ENCODE data around the gene MCCC1. TPM values are rescaled to one million over a fixed set of nuclear protein-coding genes. Genes with fewer than 3 reads are reported as not detected.
A peak's percentile ranks its signal among the peaks of the same experiment; 100 is the strongest.

MCCC1 gene
- 20.4 and 22.3 TPM in 2 replicates for total RNA-seq (2014; rRNA removed; shearing (Covaris generic))
- polyA plus RNA-seq (2016; fragmentation: Nextera tagmentation; extraction: Ambion mirVana), result 17.5 and 21.5 TPM in 2 replicates

DNA sequence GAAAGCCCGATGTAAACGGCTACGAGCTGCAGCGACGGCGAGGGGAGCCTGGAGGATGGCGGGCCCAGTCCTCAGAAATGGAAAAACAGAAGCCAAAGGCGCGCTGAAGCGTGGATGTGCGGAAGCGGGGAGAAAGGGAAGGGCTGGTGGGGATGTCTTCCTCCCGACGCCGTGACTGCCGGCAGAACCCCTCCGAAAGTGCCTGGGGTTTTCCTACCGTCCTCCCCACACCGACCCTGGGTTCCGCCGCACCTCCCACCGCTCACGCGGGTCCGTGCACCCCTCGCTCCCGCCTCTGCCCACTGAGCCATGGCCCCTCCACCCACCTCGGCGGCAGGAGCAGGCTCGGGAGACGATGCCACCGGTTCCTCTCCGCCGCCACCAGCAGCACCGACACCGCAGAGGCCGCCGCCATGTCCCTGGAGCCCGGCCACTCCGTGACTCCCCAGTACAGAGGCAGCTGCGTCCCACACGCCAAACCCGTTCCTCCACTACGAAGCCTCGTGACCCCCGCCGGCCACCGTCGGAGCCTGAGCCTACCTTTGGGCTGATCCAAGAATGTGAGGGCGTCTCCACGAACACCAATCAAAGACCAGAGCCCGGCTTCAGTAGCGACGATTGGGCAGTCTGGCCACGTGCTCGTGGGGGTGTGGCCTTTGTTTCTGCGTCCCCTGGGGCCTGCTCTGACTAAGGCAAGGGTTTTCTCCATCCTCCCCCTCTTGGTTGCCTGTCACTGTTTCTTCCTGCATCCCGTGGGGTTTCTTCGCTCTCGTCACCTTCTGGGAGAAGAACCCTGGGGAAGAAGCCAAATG, at the start of gene MCCC1:
Gene MCCC1 (minus strand): TSS at position 471 of the 812 bp plus-strand sequence. CDS start 56 bp downstream, at position 415.
- Histone ChIP-seq H3K27ac (peak within 1 kb of the TSS; percentile 41), H3K79me2 (ENCODE audit: insufficient read depth) (peaks cover 19% of the 10 kb centered on the region), H3K9ac (peak within 1 kb of the TSS; percentile 81), H3K36me3 (ENCODE audit: low read depth) (no peaks in the 10 kb centered on the region), H3F3A (ENCODE audit: insufficient read depth) (peaks cover 6% of the 10 kb centered on the region; the same call in 1 of the 2 replicates), H4K20me1 (ENCODE audit: insufficient read depth) (no peaks in the 10 kb centered on the region), H3K9me3 (ENCODE audit: low read depth) (no peaks in the 10 kb centered on the region), H2AFZ (peak within 1 kb of the TSS; percentile 91), H3K9me2 (ENCODE audit: insufficient read depth) (no peaks in the 10 kb centered on the region), H3K4me2 (ENCODE audit: unreplicated experiment) (peak within 1 kb of the TSS; percentile 93), H3K4me3 (peak within 1 kb of the TSS; percentile 91), H3K27me3 (replicated peaks; ENCODE audit: insufficient read depth) (no peaks in the 10 kb centered on the region), H3K4me1 (ENCODE audit: insufficient read depth) (peaks cover 9% of the 10 kb centered on the region; the same call in 1 of the 2 replicates)
- peak; percentile 100 for DNase-seq
- in situ Hi-C loops (cut with MboI), result no loop called here
- WGBS, 2 experiments (ENCODE audit: low coverage in 1 of 2, low lambda C conversion rate in 2 of 2, missing lambda C conversion rate in 2 of 2), result 1% methylated on average over 56 to 60 of the region's 60 CpGs
- TF ChIP-seq EZH2phosphoT487 (IDR thresholded peaks at IDR 0.05; ENCODE audit: insufficient read depth, low read depth) (no peak), EZH2 (IDR thresholded peaks at IDR 0.05; ENCODE audit: insufficient read depth, poor library complexity, severe bottlenecking) (no peak)

DNA sequence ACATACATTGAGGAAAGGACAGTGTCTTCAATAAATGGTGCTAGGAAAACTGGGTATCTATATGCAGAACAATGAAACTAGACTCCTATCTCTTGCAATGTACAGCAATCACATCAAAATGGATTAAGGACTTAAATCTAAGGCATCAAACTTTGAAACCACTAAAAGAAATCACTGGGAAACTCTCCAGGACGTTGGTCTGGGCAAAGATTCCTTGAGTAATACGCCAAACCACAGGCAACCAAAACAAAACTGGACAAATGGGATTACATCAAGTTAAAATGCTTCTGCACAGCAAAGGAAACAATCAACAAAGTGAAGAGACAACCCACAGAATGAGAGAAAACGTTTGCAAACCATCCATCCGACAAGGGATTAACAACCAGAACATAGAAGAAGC, 48.8 kb upstream of the MCCC1 start:
- in situ Hi-C loops (cut with MboI), result no loop called here
- H3K36me3 ChIP-seq (ENCODE audit: low read depth), result no peaks in the 10 kb centered on the region

DNA sequence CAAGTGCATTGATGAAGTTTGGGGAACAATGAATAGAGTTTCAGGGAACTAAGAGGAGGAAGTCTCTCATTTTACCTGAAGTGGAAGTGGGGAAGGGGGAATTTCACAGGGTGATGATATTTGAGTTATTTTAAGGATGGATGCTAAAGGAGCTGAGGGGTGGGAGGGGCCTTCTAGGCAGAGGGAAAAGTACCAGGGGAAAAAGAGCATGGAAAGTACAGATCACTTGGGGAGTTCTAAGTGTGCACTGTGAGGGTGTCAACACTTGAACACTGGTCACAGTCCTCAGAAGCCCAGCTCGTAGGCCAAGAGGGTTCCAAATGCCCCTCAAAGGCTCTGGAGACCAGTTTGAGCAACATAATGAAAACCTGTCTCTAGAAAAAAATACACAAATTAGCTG, 45.1 kb upstream of the MCCC1 start:
- Histone ChIP-seq H3K9ac (no peak overlapping the region), H4K20me1 (ENCODE audit: insufficient read depth) (no peaks in the 10 kb centered on the region), H3K79me2 (ENCODE audit: insufficient read depth) (no peaks in the 10 kb centered on the region), H3K9me2 (ENCODE audit: insufficient read depth) (no peaks in the 10 kb centered on the region), H3K36me3 (ENCODE audit: low read depth) (no peaks in the 10 kb centered on the region), H3F3A (ENCODE audit: insufficient read depth) (peaks cover 8% of the 10 kb centered on the region; the same call in 1 of the 2 replicates), H3K4me3 (no peak overlapping the region), H3K9me3 (ENCODE audit: low read depth) (no peaks in the 10 kb centered on the region), H3K27me3 (replicated peaks; ENCODE audit: insufficient read depth) (peaks cover 52% of the 10 kb centered on the region), H2AFZ (no peak overlapping the region), H3K4me1 (ENCODE audit: insufficient read depth) (no peaks in the 10 kb centered on the region), H3K27ac (no peak overlapping the region), H3K4me2 (ENCODE audit: unreplicated experiment) (no peak overlapping the region)
- 32 to 63% methylated on average over 1 of the region's 1 CpG for WGBS, 2 experiments (ENCODE audit: low coverage in 1 of 2, low lambda C conversion rate in 2 of 2, missing lambda C conversion rate in 2 of 2)
- TF ChIP-seq EZH2 (IDR thresholded peaks at IDR 0.05; ENCODE audit: insufficient read depth, poor library complexity, severe bottlenecking) (no peak), EZH2phosphoT487 (IDR thresholded peaks at IDR 0.05; ENCODE audit: insufficient read depth, low read depth) (no peak)
- in situ Hi-C loops (cut with MboI), result no loop called here
- DNase-seq, result no peak

More for the DNA sequence above, 48.8 kb upstream of the MCCC1 start:
- H2AFZ ChIP-seq, result no peak overlapping the region
- no peaks in the 10 kb centered on the region for H3K9me2 ChIP-seq (ENCODE audit: insufficient read depth)
- no peaks in the 10 kb centered on the region for H4K20me1 ChIP-seq (ENCODE audit: insufficient read depth)
- no peak overlapping the region for H3K27ac ChIP-seq
- 35 to 41% methylated on average over 4 of the region's 4 CpGs for WGBS, 2 experiments (ENCODE audit: low coverage in 1 of 2, low lambda C conversion rate in 2 of 2, missing lambda C conversion rate in 2 of 2)
- TF ChIP-seq EZH2phosphoT487 (IDR thresholded peaks at IDR 0.05; ENCODE audit: insufficient read depth, low read depth), result no peak
- no peak for TF ChIP-seq EZH2 (IDR thresholded peaks at IDR 0.05; ENCODE audit: insufficient read depth, poor library complexity, severe bottlenecking)
- no peaks in the 10 kb centered on the region for H3K79me2 ChIP-seq (ENCODE audit: insufficient read depth)
- H3K9me3 ChIP-seq (ENCODE audit: low read depth), result no peaks in the 10 kb centered on the region
- H3K27me3 ChIP-seq (replicated peaks; ENCODE audit: insufficient read depth), result peaks cover 44% of the 10 kb centered on the region
- H3K4me1 ChIP-seq (ENCODE audit: insufficient read depth), result 0 out of 2 replicates have a peak, but pooled peaks cover 5% of the 10 kb centered on the region
- peak overlapping the region; percentile 4 for H3K4me2 ChIP-seq (ENCODE audit: unreplicated experiment)
- DNase-seq, result peak; percentile 72
- H3K9ac ChIP-seq, result no peak overlapping the region
- H3F3A ChIP-seq (ENCODE audit: insufficient read depth), result peaks cover 8% of the 10 kb centered on the region; the same call in 1 of the 2 replicates
- H3K4me3 ChIP-seq, result no peak overlapping the region

GRCh38 chr3:183142199-183142598, 42.9 kb upstream of the MCCC1 start:
- Histone ChIP-seq H4K20me1 (ENCODE audit: insufficient read depth) (no peaks in the 10 kb centered on the region), H3F3A (ENCODE audit: insufficient read depth) (no peaks in the 10 kb centered on the region), H3K9ac (no peak overlapping the region), H3K9me3 (ENCODE audit: low read depth) (no peaks in the 10 kb centered on the region), H3K9me2 (ENCODE audit: insufficient read depth) (no peaks in the 10 kb centered on the region), H2AFZ (no peak overlapping the region), H3K79me2 (ENCODE audit: insufficient read depth) (no peaks in the 10 kb centered on the region), H3K27ac (no peak overlapping the region), H3K4me3 (no peak overlapping the region), H3K4me2 (ENCODE audit: unreplicated experiment) (no peak overlapping the region), H3K27me3 (replicated peaks; ENCODE audit: insufficient read depth) (peaks cover 55% of the 10 kb centered on the region), H3K36me3 (ENCODE audit: low read depth) (no peaks in the 10 kb centered on the region), H3K4me1 (ENCODE audit: insufficient read depth) (no peaks in the 10 kb centered on the region)
- TF ChIP-seq EZH2phosphoT487 (IDR thresholded peaks at IDR 0.05; ENCODE audit: insufficient read depth, low read depth), result no peak
- TF ChIP-seq EZH2 (IDR thresholded peaks at IDR 0.05; ENCODE audit: insufficient read depth, poor library complexity, severe bottlenecking), result no peak
- WGBS, 2 experiments (ENCODE audit: low coverage in 1 of 2, low lambda C conversion rate in 2 of 2, missing lambda C conversion rate in 2 of 2), result 51 to 59% methylated on average over 11 of the region's 11 CpGs
- no peak for DNase-seq
- in situ Hi-C loops (cut with MboI), result no loop called here
